Muscle of leg (tissue), 11 donors: ENCODE data around the gene BSPRY. TPM values are rescaled to one million over a fixed set of nuclear protein-coding genes. Genes with fewer than 3 reads are reported as not detected.

Source experiments
- DNase-seq: peaks from one replicate; pipeline ENCODE4 v3.0.0; 2013
- H3K27ac ChIP-seq: one replicate; pipeline ENCODE4 v1.5.1; 2013; ENCODE audit warnings: mild to moderate bottlenecking, low read length, control low read depth
- H3K27me3 ChIP-seq: one replicate; pipeline ENCODE4 v1.6.1; 2013; ENCODE audit warnings: low read length; ENCODE audit not compliant: control insufficient read depth, insufficient read depth
- H3K36me3 ChIP-seq: one replicate; pipeline ENCODE4 v1.6.1; 2013; ENCODE audit warnings: low read length; ENCODE audit not compliant: control insufficient read depth, insufficient read depth
- H3K4me1 ChIP-seq: one replicate; pipeline ENCODE4 v1.6.1; 2013; ENCODE audit warnings: low read length; ENCODE audit not compliant: control insufficient read depth, insufficient read depth
- H3K4me3 ChIP-seq: one replicate; pipeline ENCODE4 v1.5.1; 2013; ENCODE audit warnings: low read length, control low read depth
- H3K9me3 ChIP-seq: replicated peaks from 2 replicates; pipeline ENCODE4 v1.6.1; 2013; ENCODE audit warnings: low read depth, low read length; ENCODE audit not compliant: control insufficient read depth
- WGBS: methylation state at CpG from one replicate; pipeline ENCODE4 v1.1.5; 2013; ENCODE audit warnings: missing lambda C conversion rate; ENCODE audit not compliant: insufficient coverage; 5-methylcytosine and 5-hydroxymethylcytosine counted together
- polyA plus RNA-seq, 8 donors: library from polyadenylated mRNA; unstranded; fragments of 120-200 nt; gene quantifications; one replicate each; pipeline versions ENCODE4 v1.2.1 to v1.2.3, GENCODE V29; 2013; ENCODE audit warnings: inconsistent platforms in 1 of 8, low replicate concordance in 1 of 8; ENCODE audit not compliant: insufficient read length in 8 of 8, insufficient read depth in 1 of 8
- total RNA-seq: library from RNA; stranded (reverse); fragments of 120-200 nt; gene quantifications from one replicate; pipeline ENCODE4 v1.2.4, GENCODE V29; 2013

Gene BSPRY
- total and polyA plus RNA-seq, 9 donors = 0.22 to 0.97 (median 0.49) TPM

- H3K4me1 ChIP-seq = peaks cover 8% of the 10 kb centered on the region
- no peaks in the 10 kb centered on the region for H3K27me3 ChIP-seq
- DNase-seq = peak; percentile 24
- no peaks in the 10 kb centered on the region for H3K9me3 ChIP-seq
- no peak overlapping the region for H3K27ac ChIP-seq
- WGBS = 78% methylated on average over 10 of the region's 13 CpGs
- H3K4me3 ChIP-seq = no peak overlapping the region
- H3K36me3 ChIP-seq = peaks cover 14% of the 10 kb centered on the region
These were observed 19.9 kb downstream of the BSPRY start for GRCh38 chr9:113368982-113369854.

- Histone ChIP-seq H3K4me1 (peaks cover 8% of the 10 kb centered on the region), H3K36me3 (peaks cover 14% of the 10 kb centered on the region), H3K27me3 (no peaks in the 10 kb centered on the region), H3K27ac (no peak overlapping the region), H3K9me3 (no peaks in the 10 kb centered on the region), H3K4me3 (no peak overlapping the region)
- DNase-seq = no peak
- 75% methylated on average over 8 of the region's 11 CpGs for WGBS
These were observed 20.5 kb downstream of the BSPRY start for GRCh38 chr9:113369855-113370140.

GRCh38 chr9:113370806-113371325, 21.5 kb downstream of the BSPRY start:
- Histone ChIP-seq H3K27ac (no peak overlapping the region), H3K27me3 (no peaks in the 10 kb centered on the region), H3K4me3 (no peak overlapping the region), H3K36me3 (peaks cover 16% of the 10 kb centered on the region), H3K4me1 (peaks cover 11% of the 10 kb centered on the region), H3K9me3 (no peaks in the 10 kb centered on the region)
- 84% methylated on average over 7 of the region's 8 CpGs for WGBS
- DNase-seq = no peak

- WGBS = 70% methylated on average over 1 of the region's 5 CpGs
- Histone ChIP-seq H3K27ac (no peak overlapping the region), H3K27me3 (no peaks in the 10 kb centered on the region), H3K4me1 (peaks cover 12% of the 10 kb centered on the region), H3K9me3 (no peaks in the 10 kb centered on the region), H3K36me3 (peaks cover 16% of the 10 kb centered on the region), H3K4me3 (no peak overlapping the region)
- DNase-seq = no peak
These were observed 22.7 kb downstream of the BSPRY start for GRCh38 chr9:113372059-113372458.

GRCh38 chr9:113373256-113373655, 23.9 kb downstream of the BSPRY start:
- H3K9me3 ChIP-seq = no peaks in the 10 kb centered on the region
- no peak for DNase-seq
- H3K27ac ChIP-seq = no peak overlapping the region
- no peaks in the 10 kb centered on the region for H3K27me3 ChIP-seq
- 14% methylated on average over 1 of the region's 3 CpGs for WGBS
- H3K4me1 ChIP-seq = peaks cover 14% of the 10 kb centered on the region
- H3K36me3 ChIP-seq = peaks cover 16% of the 10 kb centered on the region
- H3K4me3 ChIP-seq = no peak overlapping the region

- no peak for DNase-seq
- Histone ChIP-seq H3K9me3 (no peaks in the 10 kb centered on the region), H3K27me3 (no peaks in the 10 kb centered on the region), H3K27ac (no peak overlapping the region), H3K4me3 (no peak overlapping the region), H3K4me1 (peaks cover 14% of the 10 kb centered on the region), H3K36me3 (peaks cover 16% of the 10 kb centered on the region)
- 80% methylated on average over 18 of the region's 24 CpGs for WGBS
These were observed 24.5 kb downstream of the BSPRY start for GRCh38 chr9:113373676-113374392.

- no peak for DNase-seq
- Histone ChIP-seq H3K27me3 (no peaks in the 10 kb centered on the region), H3K9me3 (no peaks in the 10 kb centered on the region), H3K27ac (no peak overlapping the region), H3K4me3 (peak overlapping the region; percentile 15), H3K36me3 (peaks cover 16% of the 10 kb centered on the region), H3K4me1 (peaks cover 6% of the 10 kb centered on the region)
- 90% methylated on average over 2 of the region's 6 CpGs for WGBS
These were observed 26.0 kb downstream of the BSPRY start for GRCh38 chr9:113375057-113376023.

- WGBS = under 1% methylated on average over 56 of the region's 74 CpGs
- DNase-seq = peak; percentile 84
- peaks cover 6% of the 10 kb centered on the region for H3K4me1 ChIP-seq
- H3K4me3 ChIP-seq = peak within 1 kb of the TSS; percentile 88
- no peak within 1 kb of the TSS for H3K27ac ChIP-seq
- no peaks in the 10 kb centered on the region for H3K9me3 ChIP-seq
- H3K27me3 ChIP-seq = no peaks in the 10 kb centered on the region
- H3K36me3 ChIP-seq = peaks cover 16% of the 10 kb centered on the region
These were observed 27.6 kb downstream of the BSPRY start, which contains the start of gene HDHD3 for GRCh38 chr9:113376634-113377567. Gene HDHD3 (minus strand): TSS chr9:113376986. CDS start chr9:113374354, 2,632 bp downstream.
